B cell (primary cell): ENCODE data around the gene USP34. TPM values are rescaled to one million over a fixed set of nuclear protein-coding genes. Genes with fewer than 3 reads are reported as not detected.

ENCODE experiments used
- ATAC-seq: fragments of 200-7000 bp; cut with Tn5 transposase; one replicate; pipeline ENCODE4 v1.10.0; 2021; ENCODE audit warnings: low read depth, mild to moderate bottlenecking, moderate number of reproducible peaks, moderate library complexity
- CTCF ChIA-PET: fragments of 350-600 bp; sonication (Branson Sonifier 250); formaldehyde crosslinking; loops from one replicate; lab custom pipeline; 2021; ENCODE audit warnings: antibody characterized with exemption, inconsistent platforms; lab: Charles Lee
- POLR2A ChIA-PET: fragments of 350-600 bp; sonication (Branson Sonifier 250); formaldehyde crosslinking; loops from one replicate; lab custom pipeline; 2021; ENCODE audit warnings: antibody characterized with exemption; lab: Charles Lee
- DNase-seq: peaks from one replicate; pipeline ENCODE4 v3.0.0; 2013
- H2AFZ ChIP-seq: 2 replicates; pipeline ENCODE4 v1.6.1; 2012; ENCODE audit warnings: mild to moderate bottlenecking, low read depth, low read length; ENCODE audit not compliant: insufficient read depth, poor library complexity, severe bottlenecking
- H3K27ac ChIP-seq, 2 donors: 1 replicate in 1 of 2; 2 replicates in 1 of 2; pipeline ENCODE4 v1.5.1; 2012 to 2013; ENCODE audit warnings: low read length in 2 of 2, mild to moderate bottlenecking in 2 of 2, moderate library complexity in 1 of 2
- H3K27me3 ChIP-seq, 4 experiments: fragments of 200-600 bp in 1 of 4; sonication (generic) in 1 of 4; replicated peaks in 1 of 4; 1 replicate in 2 of 4; 2 replicates in 2 of 4; pipeline versions ENCODE4 v1.6.1 to v1.7.0; 2013 to 2016; ENCODE audit warnings: low read length in 3 of 4, mild to moderate bottlenecking in 2 of 4, mixed read lengths in 1 of 4, moderate library complexity in 1 of 4; ENCODE audit not compliant: insufficient read depth in 4 of 4, control insufficient read depth in 3 of 4; ENCODE audit errors: control extremely low read depth in 1 of 4
- H3K36me3 ChIP-seq, 2 experiments: replicated peaks in 1 of 2; 1 replicate in 1 of 2; 2 replicates in 1 of 2; pipeline versions ENCODE4 v1.6.1 to v1.7.1; 2013; ENCODE audit warnings: low read length in 1 of 2; ENCODE audit not compliant: insufficient read depth in 2 of 2, control insufficient read depth in 1 of 2; ENCODE audit errors: control extremely low read depth in 1 of 2, extremely low read depth in 1 of 2
- H3K4me1 ChIP-seq, 2 donors: fragments of 200-600 bp in 1 of 2; sonication (generic) in 1 of 2; 1 replicate in 1 of 2; 2 replicates in 1 of 2; pipeline versions ENCODE4 v1.5.1 to v1.6.1; 2013 to 2017; ENCODE audit warnings: low read length in 2 of 2; ENCODE audit not compliant: control insufficient read depth in 2 of 2, insufficient read depth in 2 of 2
- H3K4me2 ChIP-seq: replicated peaks from 2 replicates; pipeline ENCODE3; 2012; ENCODE audit warnings: mild to moderate bottlenecking, low read depth, low read length; ENCODE audit not compliant: poor library complexity, severe bottlenecking
- H3K4me3 ChIP-seq, 5 experiments: fragments of 200-600 bp in 1 of 5; sonication (generic) in 1 of 5; 1 replicate in 3 of 5; 2 replicates in 2 of 5; pipeline versions ENCODE4 v1.5.1 to v1.7.0; 2011 to 2016; ENCODE audit warnings: low read length in 4 of 5, mild to moderate bottlenecking in 4 of 5, low read depth in 2 of 5, control low read depth in 1 of 5, moderate library complexity in 1 of 5; ENCODE audit not compliant: insufficient read depth in 1 of 5; ENCODE audit errors: control extremely low read depth in 1 of 5, extremely low read depth in 1 of 5
- H3K79me2 ChIP-seq: fragments of 200-600 bp; sonication (generic); one replicate; pipeline ENCODE4 v1.6.0; 2016; ENCODE audit warnings: low read length; ENCODE audit not compliant: control insufficient read depth, insufficient read depth
- H3K9ac ChIP-seq: fragments of 200-600 bp; sonication (generic); 2 replicates; pipeline ENCODE4 v1.6.1; 2017; ENCODE audit warnings: mild to moderate bottlenecking, low read length, moderate library complexity
- H3K9me3 ChIP-seq, 3 donors: one replicate each; pipeline versions ENCODE4 v1.6.1 to v1.7.1; 2013; ENCODE audit warnings: low read length in 2 of 3; ENCODE audit not compliant: control insufficient read depth in 2 of 3, insufficient read depth in 1 of 3; ENCODE audit errors: control extremely low read depth in 1 of 3
- H4K20me1 ChIP-seq: 2 replicates; pipeline ENCODE4 v1.6.0; 2012; ENCODE audit warnings: mild to moderate bottlenecking, low read length; ENCODE audit not compliant: insufficient read depth, control insufficient read depth, poor library complexity, severe bottlenecking
- H3K27ac Mint-ChIP-seq: one replicate; pipeline ENCODE4 v1.8.0; 2021; ENCODE audit warnings: mixed read lengths
- H3K27me3 Mint-ChIP-seq: one replicate; pipeline ENCODE4 v1.8.0; 2021; ENCODE audit warnings: mixed read lengths
- H3K4me1 Mint-ChIP-seq: one replicate; pipeline ENCODE4 v1.8.0; 2021; ENCODE audit warnings: mixed read lengths
- H3K4me3 Mint-ChIP-seq: one replicate; pipeline ENCODE4 v1.8.0; 2021; ENCODE audit warnings: mixed read lengths
- H3K9me3 Mint-ChIP-seq: one replicate; pipeline ENCODE4 v1.8.0; 2022; ENCODE audit warnings: mixed read lengths; ENCODE audit not compliant: insufficient read depth
- CTCF ChIP-seq: fragments of 200-600 bp; IDR thresholded peaks from one replicate; pipeline ENCODE4 v1.8.0; 2022; ENCODE audit warnings: antibody characterized with exemption, mild to moderate bottlenecking
- EZH2 ChIP-seq: IDR thresholded peaks from 2 replicates; pipeline ENCODE4 v1.6.1; 2012; ENCODE audit warnings: borderline replicate concordance, low read depth, mild to moderate bottlenecking, moderate library complexity, low read length; ENCODE audit not compliant: insufficient read depth, poor library complexity, severe bottlenecking
- WGBS: methylation state at CpG from one replicate; pipeline ENCODE4 v1.1.5; 2013; ENCODE audit warnings: missing lambda C conversion rate; ENCODE audit not compliant: insufficient coverage; 5-methylcytosine and 5-hydroxymethylcytosine counted together
- intact Hi-C: fragments of 100-400 bp; cut with micrococcal nuclease; formaldehyde crosslinking; loops from one replicate; pipeline ENCODE4 v1.10.0; 2022
- polyA plus RNA-seq: library from polyadenylated mRNA; depleted of rRNA; stranded (reverse); fragments of >200 nt; gene quantifications from 2 replicates; pipeline ENCODE4 v1.2.3, GENCODE V29; 2012
- total RNA-seq, 2 donors: library from RNA; stranded (reverse); fragments of 120-200 nt in 1 of 2; gene quantifications; 1 replicate in 1 of 2; 2 replicates in 1 of 2; pipeline versions ENCODE4 v1.2.3 to v1.2.4, GENCODE V29; 2013 to 2022

Gene USP34
- total and polyA plus RNA-seq, 2 donors (not counting 1 experiment from before 2014, with no cell fraction given) = 70.3 to 311 TPM

GRCh38 chr2:61255580-61256437 is 215.1 kb downstream of the USP34 start:
- H4K20me1 ChIP-seq = no peaks in the 10 kb centered on the region
- TF ChIP-seq EZH2 (no peak), CTCF (no peak)
- WGBS = no CpG with 5 or more reads among the region's 5 CpGs
- no peak overlapping the region for H3K9ac ChIP-seq
- H2AFZ ChIP-seq = no peak overlapping the region
- Mint-ChIP-seq H3K9me3 (no peaks in the 10 kb centered on the region), H3K4me3 (no peak overlapping the region), H3K27me3 (no peaks in the 10 kb centered on the region), H3K27ac (no peak overlapping the region), H3K4me1 (no peaks in the 10 kb centered on the region)
- peaks cover 14 to 56% of the 10 kb centered on the region in 2 experiments for H3K36me3 ChIP-seq
- ChIA-PET POLR2A (no interaction called here), CTCF (interaction anchor here (0.5 kb wide), 1 partner anchor 641 kb away, joined by 7 read pairs; no protein-coding TSS in a partner anchor)
- no peak overlapping the region for H3K4me2 ChIP-seq
- no peaks in the 10 kb centered on the region for H3K4me1 ChIP-seq
- no peaks in the 10 kb centered on the region for H3K27me3 ChIP-seq
- no peaks in the 10 kb centered on the region for H3K79me2 ChIP-seq
- ATAC-seq (no peak), DNase-seq (no peak)
- H3K27ac ChIP-seq = no peak overlapping the region
- no peaks in the 10 kb centered on the region for H3K9me3 ChIP-seq
- H3K4me3 ChIP-seq = no peak overlapping the region
- intact Hi-C loops = no loop called here

DNA sequence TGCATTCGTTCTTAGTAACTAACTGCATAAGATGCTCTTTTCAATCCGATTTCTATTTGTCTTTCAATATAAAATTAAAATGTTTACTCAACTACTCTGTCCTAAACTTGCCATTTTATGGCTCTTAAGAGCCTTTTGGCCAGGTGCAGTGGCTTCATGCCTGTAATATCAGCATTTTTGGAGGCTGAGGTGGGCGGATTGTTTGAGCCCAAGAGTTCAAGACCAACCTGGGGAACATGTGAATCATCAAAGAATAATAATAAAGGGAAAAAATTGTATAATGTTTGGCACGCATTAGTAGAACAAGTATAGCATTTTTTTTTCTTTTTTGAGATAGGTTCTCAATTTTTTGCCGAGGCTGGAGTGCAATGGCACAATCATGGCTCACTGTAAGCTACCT is 216.4 kb downstream of the USP34 start:
- Histone ChIP-seq H4K20me1 (no peaks in the 10 kb centered on the region), H3K4me2 (no peak overlapping the region), H2AFZ (no peak overlapping the region), H3K27me3 (no peaks in the 10 kb centered on the region), H3K27ac (no peak overlapping the region), H3K9ac (no peak overlapping the region), H3K4me3 (no peak overlapping the region), H3K36me3 (peaks cover 10 to 62% of the 10 kb centered on the region in 2 experiments), H3K9me3 (no peaks in the 10 kb centered on the region), H3K79me2 (no peaks in the 10 kb centered on the region), H3K4me1 (no peaks in the 10 kb centered on the region)
- no peaks in the 10 kb centered on the region for H3K9me3 Mint-ChIP-seq
- DNase-seq (no peak), ATAC-seq (no peak)
- H3K4me1 Mint-ChIP-seq = no peaks in the 10 kb centered on the region
- ChIA-PET POLR2A (no interaction called here), CTCF (no interaction called here)
- WGBS = 93% methylated on average over 3 of the region's 5 CpGs
- no peak overlapping the region for H3K27ac Mint-ChIP-seq
- intact Hi-C loops = no loop called here
- no peaks in the 10 kb centered on the region for H3K27me3 Mint-ChIP-seq
- no peak overlapping the region for H3K4me3 Mint-ChIP-seq
- no peak for TF ChIP-seq CTCF
